GM10266 (cell line): ENCODE data around the gene DUSP5.

Source experiments
- DNase-seq: peaks from one replicate; pipeline ENCODE4 v3.0.0; 2012; ENCODE audit errors: extremely low spot score
- TF ChIP-seq, protein P1 (sequence below): IDR thresholded peaks from 2 replicates; pipeline ENCODE4 v1.5.1; 2012; ENCODE audit warnings: mild to moderate bottlenecking, low read depth; ENCODE audit not compliant: control insufficient read depth, insufficient read depth; ENCODE audit errors: missing control alignments

The DUSP5 gene

DNA sequence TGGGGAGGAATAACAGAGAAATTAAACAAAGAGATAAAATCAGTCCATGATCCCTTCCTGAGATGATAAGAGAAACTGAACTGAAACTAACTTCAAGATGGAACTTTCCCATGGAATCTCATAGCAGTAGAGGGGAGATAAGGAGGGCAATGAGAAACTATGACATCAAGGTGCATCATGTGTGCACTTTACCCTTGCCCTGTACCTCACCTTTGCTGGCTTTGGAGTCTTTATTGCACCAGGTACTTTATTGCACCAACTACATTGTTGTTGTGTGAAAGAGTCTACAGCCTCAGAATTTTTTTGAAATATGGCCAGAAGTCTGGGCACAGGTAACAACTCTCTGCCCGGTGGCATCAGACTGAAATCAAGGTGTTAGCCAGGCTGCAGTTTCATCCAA, 58.6 kb downstream of the DUSP5 start:
- TF ChIP-seq, protein P1, sequence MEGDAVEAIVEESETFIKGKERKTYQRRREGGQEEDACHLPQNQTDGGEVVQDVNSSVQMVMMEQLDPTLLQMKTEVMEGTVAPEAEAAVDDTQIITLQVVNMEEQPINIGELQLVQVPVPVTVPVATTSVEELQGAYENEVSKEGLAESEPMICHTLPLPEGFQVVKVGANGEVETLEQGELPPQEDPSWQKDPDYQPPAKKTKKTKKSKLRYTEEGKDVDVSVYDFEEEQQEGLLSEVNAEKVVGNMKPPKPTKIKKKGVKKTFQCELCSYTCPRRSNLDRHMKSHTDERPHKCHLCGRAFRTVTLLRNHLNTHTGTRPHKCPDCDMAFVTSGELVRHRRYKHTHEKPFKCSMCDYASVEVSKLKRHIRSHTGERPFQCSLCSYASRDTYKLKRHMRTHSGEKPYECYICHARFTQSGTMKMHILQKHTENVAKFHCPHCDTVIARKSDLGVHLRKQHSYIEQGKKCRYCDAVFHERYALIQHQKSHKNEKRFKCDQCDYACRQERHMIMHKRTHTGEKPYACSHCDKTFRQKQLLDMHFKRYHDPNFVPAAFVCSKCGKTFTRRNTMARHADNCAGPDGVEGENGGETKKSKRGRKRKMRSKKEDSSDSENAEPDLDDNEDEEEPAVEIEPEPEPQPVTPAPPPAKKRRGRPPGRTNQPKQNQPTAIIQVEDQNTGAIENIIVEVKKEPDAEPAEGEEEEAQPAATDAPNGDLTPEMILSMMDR = no peak
- DNase-seq = no peak

DNA sequence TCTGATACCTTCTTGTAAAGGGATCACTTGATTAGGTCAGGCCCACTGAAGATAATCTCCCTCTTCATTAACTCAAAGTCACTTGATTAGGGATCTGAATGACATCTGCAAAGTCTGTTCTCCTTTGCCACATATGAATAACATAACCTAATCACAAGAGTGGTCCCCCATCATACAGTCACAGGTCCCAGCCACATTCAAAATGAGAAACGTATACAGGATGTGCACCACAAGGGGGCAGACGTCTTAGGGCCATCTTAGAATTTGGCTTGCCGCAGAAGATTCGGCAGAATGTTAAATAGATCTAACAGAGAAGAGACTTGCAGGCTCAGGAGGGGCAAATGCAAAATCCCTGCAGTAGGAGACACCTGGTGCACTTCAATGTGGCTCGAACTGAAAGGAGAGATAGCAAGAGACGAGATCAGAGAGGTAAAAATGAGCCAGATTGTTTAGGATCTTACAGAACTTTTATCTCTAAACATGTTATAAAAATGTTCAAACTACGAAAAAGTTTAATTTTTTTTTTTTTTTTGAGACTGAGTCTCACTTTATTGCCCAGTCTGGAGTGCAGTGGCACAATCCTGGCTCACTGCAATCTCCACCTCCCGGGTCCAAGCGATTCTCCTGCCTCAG, 59.4 kb downstream of the DUSP5 start:
- TF ChIP-seq, protein P1 = peak; percentile 86
- DNase-seq = peak; percentile 60

DNA sequence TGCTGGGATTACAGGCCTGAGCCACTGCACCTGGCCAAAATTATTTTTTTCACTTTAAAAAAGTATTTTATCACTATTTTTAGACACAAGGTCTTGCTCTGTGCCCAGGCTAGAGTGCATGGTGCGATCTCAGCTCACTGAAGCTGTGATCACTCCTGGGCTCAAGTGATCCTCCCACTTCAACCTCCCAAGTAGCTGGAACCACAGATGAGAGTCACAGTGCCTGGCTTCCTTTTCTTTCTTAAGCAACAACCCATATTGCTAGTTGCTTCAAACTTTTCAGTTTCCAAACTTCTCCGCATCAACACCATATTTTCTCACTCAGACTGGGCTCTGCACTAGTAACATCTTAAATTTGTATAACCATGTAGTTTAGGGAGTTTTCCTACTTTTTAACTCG, 60.3 kb downstream of the DUSP5 start:
- TF ChIP-seq, protein P1 = no peak
- DNase-seq = no peak

DNA sequence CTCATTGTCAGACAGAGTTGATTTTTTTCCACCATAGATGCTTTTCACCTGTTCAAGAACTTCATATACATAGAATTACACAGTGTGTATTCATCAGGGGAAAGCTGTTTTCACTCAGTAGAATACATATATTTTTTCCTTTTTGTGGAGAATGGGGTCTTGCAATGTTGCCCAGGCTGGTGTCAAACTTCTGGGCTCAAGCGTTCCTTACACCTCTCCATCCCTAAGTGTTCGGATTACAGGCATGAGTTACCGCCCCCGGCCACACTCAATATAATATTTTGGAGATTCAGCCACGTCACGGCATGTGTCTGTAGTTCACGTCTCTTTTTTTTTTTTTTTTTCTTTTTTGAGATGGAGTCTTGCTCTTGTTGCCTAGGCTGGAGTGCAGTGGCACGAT, 62.3 kb downstream of the DUSP5 start:
- TF ChIP-seq, protein P1 = no peak
- DNase-seq = no peak
